Choroid plexus epithelial cell (primary cell): ENCODE data around the gene MUSK.
A peak's percentile ranks its signal among the peaks of the same experiment; 100 is the strongest.

Experiments used
- DNase-seq: peaks from one replicate; pipeline ENCODE4 v3.0.0-alpha.2; 2010; ENCODE audit warnings: low read depth
- H3K4me3 ChIP-seq: 2 replicates; pipeline ENCODE4 v1.5.1; 2011; ENCODE audit warnings: low read depth, mild to moderate bottlenecking, control low read depth, low read length, moderate library complexity
- TF ChIP-seq, protein P1 (sequence below): conservative IDR thresholded peaks from 2 replicates; pipeline ENCODE4 v1.5.1; 2011; ENCODE audit warnings: low read depth, mild to moderate bottlenecking, control low read depth, inconsistent platforms, low read length, moderate library complexity

The MUSK gene

GRCh38 chr9:110655754-110656641, 12.6 kb upstream of the MUSK start:
- DNase-seq, result peak; percentile 93
- no peak overlapping the region for H3K4me3 ChIP-seq
- TF ChIP-seq, protein P1, sequence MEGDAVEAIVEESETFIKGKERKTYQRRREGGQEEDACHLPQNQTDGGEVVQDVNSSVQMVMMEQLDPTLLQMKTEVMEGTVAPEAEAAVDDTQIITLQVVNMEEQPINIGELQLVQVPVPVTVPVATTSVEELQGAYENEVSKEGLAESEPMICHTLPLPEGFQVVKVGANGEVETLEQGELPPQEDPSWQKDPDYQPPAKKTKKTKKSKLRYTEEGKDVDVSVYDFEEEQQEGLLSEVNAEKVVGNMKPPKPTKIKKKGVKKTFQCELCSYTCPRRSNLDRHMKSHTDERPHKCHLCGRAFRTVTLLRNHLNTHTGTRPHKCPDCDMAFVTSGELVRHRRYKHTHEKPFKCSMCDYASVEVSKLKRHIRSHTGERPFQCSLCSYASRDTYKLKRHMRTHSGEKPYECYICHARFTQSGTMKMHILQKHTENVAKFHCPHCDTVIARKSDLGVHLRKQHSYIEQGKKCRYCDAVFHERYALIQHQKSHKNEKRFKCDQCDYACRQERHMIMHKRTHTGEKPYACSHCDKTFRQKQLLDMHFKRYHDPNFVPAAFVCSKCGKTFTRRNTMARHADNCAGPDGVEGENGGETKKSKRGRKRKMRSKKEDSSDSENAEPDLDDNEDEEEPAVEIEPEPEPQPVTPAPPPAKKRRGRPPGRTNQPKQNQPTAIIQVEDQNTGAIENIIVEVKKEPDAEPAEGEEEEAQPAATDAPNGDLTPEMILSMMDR, result no peak

- no peak overlapping the region for H3K4me3 ChIP-seq
- peak; percentile 43 for DNase-seq
- TF ChIP-seq, protein P1, result no peak
These were observed 8.6 kb upstream of the MUSK start for GRCh38 chr9:110659891-110660541.

DNA sequence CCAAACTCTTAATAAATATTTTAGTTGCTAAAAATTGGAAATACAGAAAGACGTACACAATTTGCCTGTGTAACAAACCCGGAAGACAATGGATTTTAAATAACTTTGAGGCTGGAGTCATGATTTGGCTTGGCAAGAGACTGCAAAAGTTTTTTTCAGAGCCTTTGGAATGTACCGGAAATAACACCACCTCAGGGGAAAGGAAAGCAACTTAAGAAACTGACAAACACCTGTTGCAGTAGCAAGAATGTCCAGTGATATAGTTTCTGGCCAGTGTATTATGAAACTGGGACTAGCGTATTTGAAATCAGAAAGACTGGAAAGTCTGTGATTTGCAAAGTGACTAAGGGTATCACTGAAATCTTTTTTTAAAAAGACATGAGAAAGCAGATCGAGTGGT, 842 bp downstream of the MUSK start:
- DNase-seq, result peak; percentile 74

GRCh38 chr9:110671849-110672248, 3.3 kb downstream of the MUSK start:
- TF ChIP-seq, protein P1, result no peak
- DNase-seq, result no peak

More for the DNA sequence above, 842 bp downstream of the MUSK start:
- TF ChIP-seq, protein P1, result no peak
- no peak overlapping the region for H3K4me3 ChIP-seq

GRCh38 chr9:110672873-110673510, 4.4 kb downstream of the MUSK start:
- no peak for DNase-seq
- TF ChIP-seq, protein P1, result no peak
- no peak overlapping the region for H3K4me3 ChIP-seq

More at GRCh38 chr9:110671849-110672248, 3.3 kb downstream of the MUSK start:
- H3K4me3 ChIP-seq, result no peak overlapping the region

DNA sequence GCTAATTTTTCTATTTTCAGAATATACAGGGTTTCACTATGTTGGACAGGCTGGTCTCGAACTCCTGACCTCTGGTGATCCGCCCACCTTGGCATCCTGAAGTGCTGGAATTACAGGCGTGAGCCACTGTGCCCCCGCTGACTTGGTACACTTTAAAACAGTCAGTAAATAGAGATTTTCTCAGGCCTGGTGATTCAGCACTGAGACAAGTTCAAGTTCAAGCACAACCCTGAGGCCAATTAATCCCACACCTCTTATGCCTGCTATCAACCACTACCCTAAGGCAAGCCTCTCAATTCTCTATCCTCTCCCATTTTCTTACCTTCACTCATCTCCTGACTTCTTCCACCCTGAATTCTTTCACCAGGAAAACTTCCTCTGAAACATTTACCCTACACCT, 18.9 kb downstream of the MUSK start:
- TF ChIP-seq, protein P1, result no peak
- H3K4me3 ChIP-seq, result no peak overlapping the region
- DNase-seq, result no peak
